Measurements from ENCODE around the gene NDNF.

Gene NDNF

GRCh38 chr4:121015421-121015820, 56.9 kb downstream of the NDNF start:
- no peak for DNase-seq (ENCODE audit: low read depth in 2 of 2)

DNA sequence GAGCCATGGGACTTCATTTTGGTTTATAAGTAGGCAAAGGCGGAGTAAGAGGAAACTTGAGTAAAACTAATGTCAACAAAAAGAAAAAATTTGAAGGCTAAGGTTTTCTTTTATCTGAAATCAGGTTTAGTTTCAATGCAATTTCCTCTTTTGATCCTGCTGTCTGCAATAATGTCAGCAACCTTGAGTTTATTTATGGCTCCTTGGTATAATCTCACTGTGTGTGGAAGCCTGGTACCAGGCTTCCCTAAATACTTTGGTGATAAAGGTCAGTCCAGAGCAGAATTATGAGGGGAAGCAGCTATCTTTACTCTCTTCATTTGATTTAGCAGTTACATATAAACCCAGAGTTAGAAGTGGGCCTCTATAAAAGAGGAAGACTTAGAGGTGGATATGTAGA, 57.8 kb downstream of the NDNF start:
- no peak for DNase-seq (ENCODE audit: low read depth in 2 of 2)

DNA sequence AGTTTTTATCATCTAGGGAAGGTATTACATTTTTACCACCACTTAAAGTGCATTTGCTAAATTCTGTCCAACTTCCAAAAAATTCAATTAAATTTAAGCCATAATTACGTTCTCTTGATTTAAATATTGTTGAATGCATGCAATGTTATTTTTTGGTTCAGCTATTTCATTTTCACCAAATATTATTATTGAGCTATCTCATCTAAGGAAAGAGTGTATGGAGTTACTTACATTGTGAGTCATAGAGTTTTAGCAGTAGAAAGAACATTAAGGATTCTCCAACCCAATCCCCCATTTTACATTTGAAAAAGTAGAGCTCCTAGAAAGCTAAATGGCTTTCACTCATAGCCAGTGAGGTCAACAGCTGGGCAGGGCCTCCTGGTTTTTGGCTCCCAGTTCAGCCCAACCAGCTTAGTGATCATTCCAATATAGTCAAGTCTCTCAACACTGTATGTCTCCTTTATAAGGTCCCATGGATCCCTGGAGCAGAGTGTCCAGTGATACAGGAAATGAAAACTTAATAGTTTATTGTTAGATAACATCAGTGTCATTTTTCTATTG, 60.5 kb downstream of the NDNF start:
- DNase-seq (ENCODE audit: low read depth in 2 of 2): no peak

GRCh38 chr4:121011138-121011537, 61.2 kb downstream of the NDNF start:
- DNase-seq (ENCODE audit: low read depth in 2 of 2): no peak

- no peak for DNase-seq (ENCODE audit: low read depth in 2 of 2)
Measured at GRCh38 chr4:121009578-121010478, 62.5 kb downstream of the NDNF start.

DNA sequence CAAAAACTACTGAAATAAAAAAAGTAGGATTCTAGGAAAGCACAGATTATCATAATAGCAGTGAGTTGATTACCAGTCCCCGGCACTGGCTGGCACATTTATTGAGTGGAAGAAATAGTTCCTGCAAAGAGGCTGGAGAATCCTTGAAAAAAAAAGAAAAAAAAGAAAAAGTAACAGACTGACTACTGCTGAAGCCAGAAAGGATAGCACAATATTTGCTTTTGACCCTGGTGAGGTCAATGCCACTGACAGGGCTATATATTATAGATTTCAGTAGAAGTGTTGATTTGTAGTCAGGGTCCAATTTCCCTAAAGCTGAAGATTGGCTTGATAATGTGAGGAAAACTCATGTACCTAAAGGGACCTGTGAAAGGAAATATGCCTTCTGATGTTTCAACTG, 64.7 kb downstream of the NDNF start:
- no peak for DNase-seq (ENCODE audit: low read depth in 2 of 2)

DNA sequence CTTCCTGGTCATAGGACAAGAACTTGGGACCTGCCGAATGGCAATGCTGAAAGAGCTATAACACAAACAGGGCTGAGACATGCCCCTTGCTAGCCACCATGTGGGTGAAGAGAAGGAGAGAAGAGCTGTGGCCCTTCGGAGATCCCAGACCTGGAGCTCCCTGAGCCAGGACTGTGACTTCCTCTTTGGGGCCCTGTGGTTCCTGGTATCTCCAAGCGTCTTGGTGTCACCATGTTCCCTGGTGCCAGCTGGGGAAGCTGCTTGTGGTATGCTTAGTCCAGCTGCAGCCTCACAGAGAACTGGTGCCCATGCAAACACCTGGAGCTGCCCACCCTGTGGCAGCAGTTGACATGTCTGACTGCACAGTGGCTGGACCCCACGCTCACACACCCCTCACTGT, 68.5 kb downstream of the NDNF start:
- DNase-seq (ENCODE audit: low read depth in 2 of 2): no peak

DNA sequence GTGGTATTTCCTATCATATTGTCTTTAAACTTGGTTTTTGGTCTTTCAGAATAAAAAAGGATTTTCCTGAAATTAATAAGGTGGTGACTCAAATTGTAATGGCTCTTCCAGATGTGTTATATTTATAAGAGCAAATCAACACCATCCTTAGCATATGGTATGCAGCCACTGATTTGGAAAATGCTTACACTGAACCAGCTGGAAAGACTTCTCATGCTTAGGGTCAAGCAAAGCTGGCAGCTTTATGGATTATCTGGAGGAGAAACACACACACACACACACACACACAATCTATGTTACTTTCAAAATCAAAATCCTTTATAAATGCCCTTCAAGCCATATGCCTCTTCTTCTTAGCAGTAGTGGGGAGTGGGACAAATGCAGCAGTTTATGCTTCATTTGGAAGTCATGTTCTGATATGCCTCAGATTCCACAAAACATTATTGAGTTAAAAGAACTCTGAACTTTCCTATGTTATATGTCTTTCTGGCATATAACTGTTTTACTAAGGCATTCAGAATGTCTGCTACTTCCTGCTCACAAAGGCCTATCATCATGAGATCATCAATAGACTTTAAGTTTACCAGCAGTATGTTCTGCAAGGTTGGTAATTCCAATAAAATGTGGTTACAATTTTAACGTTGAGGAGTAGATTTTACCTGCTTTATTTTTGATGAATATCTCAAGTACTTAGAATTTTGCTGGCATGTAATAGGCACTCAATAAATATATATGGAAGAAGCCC, 76.9 kb downstream of the NDNF start:
- DNase-seq (ENCODE audit: low read depth in 2 of 2): no peak

- DNase-seq (ENCODE audit: low read depth in 2 of 2): no peak
Measured at GRCh38 chr4:120994521-120994920, 77.8 kb downstream of the NDNF start.

DNA sequence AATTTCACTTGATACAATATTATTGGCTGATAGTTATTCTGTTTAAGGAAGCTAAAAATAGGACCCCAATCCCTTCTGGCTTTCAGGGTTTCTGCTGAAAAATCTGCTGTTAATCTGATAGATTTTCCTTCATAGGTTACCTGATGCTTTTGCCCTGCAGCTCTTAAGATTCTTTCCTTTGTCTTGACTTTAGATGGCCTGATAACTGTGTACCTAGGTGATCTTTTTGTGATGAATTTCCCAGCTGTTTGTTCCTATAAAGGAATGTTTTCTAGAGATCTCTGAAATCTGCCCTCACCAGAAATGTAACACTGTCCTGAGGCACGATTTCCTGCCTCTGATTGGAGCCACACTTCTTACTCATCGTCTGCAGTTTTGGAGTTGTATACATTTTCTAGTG, 80.5 kb downstream of the NDNF start:
- no peak for DNase-seq (ENCODE audit: low read depth in 2 of 2)

DNA sequence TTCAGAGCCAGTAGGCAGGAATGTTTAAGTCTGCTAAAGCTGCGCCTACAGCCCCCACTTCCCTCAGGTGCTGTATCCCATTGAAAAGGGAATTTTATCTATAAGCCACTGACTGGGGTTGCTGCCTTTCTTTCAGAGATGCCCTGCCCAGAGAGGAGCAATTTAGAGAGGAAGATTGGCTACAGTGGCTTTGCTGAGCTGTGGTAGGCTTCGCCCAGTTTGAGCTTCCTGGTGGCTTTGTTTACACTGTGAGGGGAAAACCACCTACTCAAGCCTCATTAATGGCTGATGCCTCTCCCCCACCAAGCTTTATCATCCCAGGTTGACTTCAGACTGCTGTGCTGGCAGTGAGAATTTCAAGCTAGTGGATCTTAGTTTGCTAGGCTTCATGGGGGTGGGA, 82.1 kb downstream of the NDNF start:
- DNase-seq (ENCODE audit: low read depth in 2 of 2): no peak
